WERI-Rb-1 (cell line): ENCODE results near the gene TFDP1.

Source experiments
- DNase-seq: peaks from one replicate; pipeline ENCODE4 v3.0.0-alpha.2; 2020
- H3K27ac ChIP-seq: fragments of 250-450 bp; sonication (Bioruptor Pico); 2 replicates; pipeline ENCODE4 v1.5.1; 2020; ENCODE audit warnings: mild to moderate bottlenecking, moderate library complexity
- H3K27me3 ChIP-seq: fragments of 250-450 bp; sonication (Bioruptor Pico); 2 replicates; pipeline ENCODE4 v1.5.1; 2021; ENCODE audit warnings: mild to moderate bottlenecking, low read depth, moderate library complexity; ENCODE audit not compliant: insufficient read depth, severe bottlenecking
- H3K36me3 ChIP-seq: fragments of 250-450 bp; sonication (Bioruptor Pico); 2 replicates; pipeline ENCODE4 v1.5.1; 2020; ENCODE audit warnings: mild to moderate bottlenecking, moderate library complexity
- H3K4me3 ChIP-seq: 2 replicates; pipeline ENCODE4 v1.5.1; 2011; ENCODE audit warnings: low read depth, mild to moderate bottlenecking, control low read depth, low read length
- H3K9me3 ChIP-seq: fragments of 250-450 bp; sonication (Bioruptor Pico); 2 replicates; pipeline ENCODE4 v1.5.1; 2021; ENCODE audit warnings: mild to moderate bottlenecking, moderate library complexity; ENCODE audit not compliant: severe bottlenecking
- CTCF ChIP-seq: IDR thresholded peaks from 2 replicates; pipeline ENCODE4 v1.5.1; 2011; ENCODE audit warnings: low read depth, mild to moderate bottlenecking, control low read depth, inconsistent platforms, low read length

The TFDP1 gene

DNA sequence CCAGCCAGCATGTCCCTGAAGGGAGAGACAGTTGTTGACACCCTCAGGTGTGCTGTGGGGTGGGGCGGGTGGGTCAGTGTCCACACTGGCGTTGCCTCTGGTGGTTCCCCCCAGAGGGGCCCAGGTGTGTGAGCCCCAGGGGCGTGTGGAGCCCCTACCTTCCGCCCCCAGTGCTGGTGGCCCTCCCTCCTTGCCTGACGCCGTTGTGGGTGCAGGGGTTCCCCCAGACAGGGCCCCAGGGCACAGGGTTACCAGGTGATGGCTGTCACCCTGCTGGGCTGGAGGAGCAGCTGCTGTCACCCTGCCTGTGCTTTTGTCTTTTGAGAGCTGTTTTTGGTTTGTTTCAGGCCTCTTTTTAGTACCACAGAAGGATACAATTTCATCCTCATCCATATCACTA lies 46.3 kb downstream of the TFDP1 start:
- TF ChIP-seq CTCF, result no peak
- no peaks in the 10 kb centered on the region for H3K9me3 ChIP-seq
- no peak overlapping the region for H3K27ac ChIP-seq
- H3K36me3 ChIP-seq, result peaks cover 99% of the 10 kb centered on the region
- DNase-seq, result no peak
- H3K27me3 ChIP-seq, result no peaks in the 10 kb centered on the region
- no peak overlapping the region for H3K4me3 ChIP-seq

GRCh38 chr13:113631341-113632095 lies 47.0 kb downstream of the TFDP1 start:
- Histone ChIP-seq H3K27ac (no peak overlapping the region), H3K9me3 (no peaks in the 10 kb centered on the region), H3K36me3 (peaks cover 100% of the 10 kb centered on the region), H3K27me3 (no peaks in the 10 kb centered on the region), H3K4me3 (no peak overlapping the region)
- no peak for TF ChIP-seq CTCF
- no peak for DNase-seq

DNA sequence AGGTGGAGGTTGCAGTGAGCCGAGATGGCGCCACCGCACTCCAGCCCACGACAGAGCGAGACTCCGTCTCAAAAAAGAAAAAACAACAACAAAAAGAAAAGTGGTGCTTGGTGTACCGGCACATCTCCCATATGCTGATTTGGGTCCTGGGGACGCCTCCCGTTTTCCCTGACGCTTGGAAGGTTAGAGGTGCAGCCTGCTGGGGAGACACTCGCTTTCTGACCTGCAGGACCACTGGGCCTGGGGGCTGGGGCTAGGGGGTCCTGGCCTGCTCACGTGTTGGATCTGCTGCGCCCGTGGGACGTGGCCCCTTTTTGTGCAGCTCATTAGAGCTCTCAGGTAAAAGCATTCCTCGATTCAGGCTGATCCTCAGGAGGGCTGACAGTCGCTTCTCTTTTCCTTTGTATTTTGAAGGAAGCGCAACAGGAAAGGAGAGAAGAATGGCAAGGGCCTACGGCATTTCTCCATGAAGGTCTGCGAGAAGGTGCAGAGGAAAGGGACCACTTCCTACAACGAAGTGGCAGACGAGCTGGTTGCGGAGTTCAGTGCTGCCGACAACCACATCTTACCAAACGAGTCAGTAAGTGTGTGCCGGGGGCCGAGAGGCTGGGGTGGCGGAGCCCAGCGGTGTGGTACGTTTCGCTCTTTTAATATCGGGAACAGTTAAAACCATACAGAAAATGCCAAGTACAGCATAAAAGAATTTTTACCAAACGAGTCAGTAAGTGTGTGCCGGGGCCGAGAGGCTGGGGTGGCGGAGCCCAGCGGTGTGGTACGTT lies 48.3 kb downstream of the TFDP1 start:
- no peak for TF ChIP-seq CTCF
- peaks cover 100% of the 10 kb centered on the region for H3K36me3 ChIP-seq

DNA sequence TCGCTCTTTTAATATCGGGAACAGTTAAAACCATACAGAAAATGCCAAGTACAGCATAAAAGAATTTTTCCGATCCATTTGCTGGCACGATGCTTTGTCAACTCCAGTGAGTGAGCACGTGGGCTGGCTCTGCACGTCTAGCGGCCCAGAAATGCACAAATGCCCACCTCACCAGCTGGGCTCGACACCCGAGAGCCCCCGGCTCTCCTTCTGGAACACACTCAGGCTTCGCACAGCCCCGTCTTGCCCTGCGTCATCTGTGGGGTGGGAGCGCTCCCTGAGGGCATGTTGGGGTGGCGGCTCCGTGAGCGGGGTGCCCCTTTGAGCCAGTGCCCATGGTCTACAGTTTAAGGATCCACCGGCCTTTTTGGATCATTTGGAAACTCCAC lies 48.9 kb downstream of the TFDP1 start:
- H3K27ac ChIP-seq, result no peak overlapping the region
- TF ChIP-seq CTCF, result no peak
- DNase-seq, result no peak
- H3K4me3 ChIP-seq, result no peak overlapping the region
- no peaks in the 10 kb centered on the region for H3K9me3 ChIP-seq
- no peaks in the 10 kb centered on the region for H3K27me3 ChIP-seq
- peaks cover 100% of the 10 kb centered on the region for H3K36me3 ChIP-seq

More for the DNA sequence above, 48.3 kb downstream of the TFDP1 start:
- no peak overlapping the region for H3K4me3 ChIP-seq
- no peak overlapping the region for H3K27ac ChIP-seq
- no peak for DNase-seq
- H3K27me3 ChIP-seq, result no peaks in the 10 kb centered on the region
- no peaks in the 10 kb centered on the region for H3K9me3 ChIP-seq

DNA sequence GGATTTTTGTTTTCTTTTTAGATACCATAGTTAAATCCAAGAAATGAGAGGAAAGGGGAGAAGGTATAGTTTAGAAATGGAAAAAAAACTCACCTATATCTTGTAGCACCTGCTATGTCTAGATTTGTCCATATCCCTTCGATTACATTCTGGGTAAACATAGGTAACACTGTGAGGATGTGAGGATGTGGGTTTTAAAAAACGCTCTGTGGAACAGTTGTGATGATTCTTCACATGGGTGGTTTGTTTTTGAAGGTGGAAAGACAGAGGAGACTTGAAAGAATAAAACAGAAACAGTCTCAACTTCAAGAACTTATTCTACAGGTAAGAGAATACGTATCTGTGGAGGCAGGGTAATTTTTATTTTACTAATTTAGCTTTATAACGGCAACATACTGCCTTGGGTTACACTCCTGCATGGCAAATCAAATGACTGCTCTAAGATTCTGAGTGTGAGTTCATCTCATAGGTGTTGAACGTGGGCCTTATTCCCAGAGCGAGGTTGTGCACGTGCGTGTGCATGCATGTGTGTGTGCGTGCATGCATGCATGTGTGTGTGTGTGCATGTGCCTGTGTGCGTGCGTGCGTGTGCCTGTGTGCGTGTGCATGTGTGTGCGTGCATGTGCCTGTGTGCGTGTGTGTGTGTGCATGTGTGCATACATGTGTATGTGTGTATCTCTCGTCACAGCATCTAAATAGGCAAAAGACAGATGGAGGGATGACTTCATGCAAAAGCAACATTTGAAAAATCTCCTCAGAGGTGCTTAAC lies 49.9 kb downstream of the TFDP1 start:
- H3K36me3 ChIP-seq, result peaks cover 100% of the 10 kb centered on the region
- no peak overlapping the region for H3K4me3 ChIP-seq
- no peak for DNase-seq
- TF ChIP-seq CTCF, result no peak
- H3K9me3 ChIP-seq, result no peaks in the 10 kb centered on the region
- H3K27me3 ChIP-seq, result no peaks in the 10 kb centered on the region
- H3K27ac ChIP-seq, result no peak overlapping the region
